B cell (primary cell): Measurements from ENCODE around the gene PTPRT. TPM values are rescaled to one million over a fixed set of nuclear protein-coding genes. Genes with fewer than 3 reads are reported as not detected.

Experiments used
- ATAC-seq: fragments of 200-7000 bp; cut with Tn5 transposase; one replicate; pipeline ENCODE4 v1.10.0; 2021; ENCODE audit warnings: low read depth, mild to moderate bottlenecking, moderate number of reproducible peaks, moderate library complexity
- CTCF ChIA-PET: fragments of 350-600 bp; sonication (Branson Sonifier 250); formaldehyde crosslinking; loops from one replicate; lab custom pipeline; 2021; ENCODE audit warnings: antibody characterized with exemption, inconsistent platforms; lab: Charles Lee
- POLR2A ChIA-PET: fragments of 350-600 bp; sonication (Branson Sonifier 250); formaldehyde crosslinking; loops from one replicate; lab custom pipeline; 2021; ENCODE audit warnings: antibody characterized with exemption; lab: Charles Lee
- DNase-seq: peaks from one replicate; pipeline ENCODE4 v3.0.0; 2013
- H2AFZ ChIP-seq: 2 replicates; pipeline ENCODE4 v1.6.1; 2012; ENCODE audit warnings: mild to moderate bottlenecking, low read depth, low read length; ENCODE audit not compliant: insufficient read depth, poor library complexity, severe bottlenecking
- H3K27ac ChIP-seq, 2 donors: 1 replicate in 1 of 2; 2 replicates in 1 of 2; pipeline ENCODE4 v1.5.1; 2012 to 2013; ENCODE audit warnings: low read length in 2 of 2, mild to moderate bottlenecking in 2 of 2, moderate library complexity in 1 of 2
- H3K27me3 ChIP-seq, 4 experiments: fragments of 200-600 bp in 1 of 4; sonication (generic) in 1 of 4; replicated peaks in 1 of 4; 1 replicate in 2 of 4; 2 replicates in 2 of 4; pipeline versions ENCODE4 v1.6.1 to v1.7.0; 2013 to 2016; ENCODE audit warnings: low read length in 3 of 4, mild to moderate bottlenecking in 2 of 4, mixed read lengths in 1 of 4, moderate library complexity in 1 of 4; ENCODE audit not compliant: insufficient read depth in 4 of 4, control insufficient read depth in 3 of 4; ENCODE audit errors: control extremely low read depth in 1 of 4
- H3K36me3 ChIP-seq, 2 experiments: replicated peaks in 1 of 2; 1 replicate in 1 of 2; 2 replicates in 1 of 2; pipeline versions ENCODE4 v1.6.1 to v1.7.1; 2013; ENCODE audit warnings: low read length in 1 of 2; ENCODE audit not compliant: insufficient read depth in 2 of 2, control insufficient read depth in 1 of 2; ENCODE audit errors: control extremely low read depth in 1 of 2, extremely low read depth in 1 of 2
- H3K4me1 ChIP-seq, 2 donors: fragments of 200-600 bp in 1 of 2; sonication (generic) in 1 of 2; 1 replicate in 1 of 2; 2 replicates in 1 of 2; pipeline versions ENCODE4 v1.5.1 to v1.6.1; 2013 to 2017; ENCODE audit warnings: low read length in 2 of 2; ENCODE audit not compliant: control insufficient read depth in 2 of 2, insufficient read depth in 2 of 2
- H3K4me2 ChIP-seq: replicated peaks from 2 replicates; pipeline ENCODE3; 2012; ENCODE audit warnings: mild to moderate bottlenecking, low read depth, low read length; ENCODE audit not compliant: poor library complexity, severe bottlenecking
- H3K4me3 ChIP-seq, 5 experiments: fragments of 200-600 bp in 1 of 5; sonication (generic) in 1 of 5; 1 replicate in 3 of 5; 2 replicates in 2 of 5; pipeline versions ENCODE4 v1.5.1 to v1.7.0; 2011 to 2016; ENCODE audit warnings: low read length in 4 of 5, mild to moderate bottlenecking in 4 of 5, low read depth in 2 of 5, control low read depth in 1 of 5, moderate library complexity in 1 of 5; ENCODE audit not compliant: insufficient read depth in 1 of 5; ENCODE audit errors: control extremely low read depth in 1 of 5, extremely low read depth in 1 of 5
- H3K79me2 ChIP-seq: fragments of 200-600 bp; sonication (generic); one replicate; pipeline ENCODE4 v1.6.0; 2016; ENCODE audit warnings: low read length; ENCODE audit not compliant: control insufficient read depth, insufficient read depth
- H3K9ac ChIP-seq: fragments of 200-600 bp; sonication (generic); 2 replicates; pipeline ENCODE4 v1.6.1; 2017; ENCODE audit warnings: mild to moderate bottlenecking, low read length, moderate library complexity
- H3K9me3 ChIP-seq, 3 donors: one replicate each; pipeline versions ENCODE4 v1.6.1 to v1.7.1; 2013; ENCODE audit warnings: low read length in 2 of 3; ENCODE audit not compliant: control insufficient read depth in 2 of 3, insufficient read depth in 1 of 3; ENCODE audit errors: control extremely low read depth in 1 of 3
- H4K20me1 ChIP-seq: 2 replicates; pipeline ENCODE4 v1.6.0; 2012; ENCODE audit warnings: mild to moderate bottlenecking, low read length; ENCODE audit not compliant: insufficient read depth, control insufficient read depth, poor library complexity, severe bottlenecking
- H3K27ac Mint-ChIP-seq: one replicate; pipeline ENCODE4 v1.8.0; 2021; ENCODE audit warnings: mixed read lengths
- H3K27me3 Mint-ChIP-seq: one replicate; pipeline ENCODE4 v1.8.0; 2021; ENCODE audit warnings: mixed read lengths
- H3K4me1 Mint-ChIP-seq: one replicate; pipeline ENCODE4 v1.8.0; 2021; ENCODE audit warnings: mixed read lengths
- H3K4me3 Mint-ChIP-seq: one replicate; pipeline ENCODE4 v1.8.0; 2021; ENCODE audit warnings: mixed read lengths
- H3K9me3 Mint-ChIP-seq: one replicate; pipeline ENCODE4 v1.8.0; 2022; ENCODE audit warnings: mixed read lengths; ENCODE audit not compliant: insufficient read depth
- EZH2 ChIP-seq: IDR thresholded peaks from 2 replicates; pipeline ENCODE4 v1.6.1; 2012; ENCODE audit warnings: borderline replicate concordance, low read depth, mild to moderate bottlenecking, moderate library complexity, low read length; ENCODE audit not compliant: insufficient read depth, poor library complexity, severe bottlenecking
- WGBS: methylation state at CpG from one replicate; pipeline ENCODE4 v1.1.5; 2013; ENCODE audit warnings: missing lambda C conversion rate; ENCODE audit not compliant: insufficient coverage; 5-methylcytosine and 5-hydroxymethylcytosine counted together
- intact Hi-C: fragments of 100-400 bp; cut with micrococcal nuclease; formaldehyde crosslinking; loops from one replicate; pipeline ENCODE4 v1.10.0; 2022
- polyA plus RNA-seq: library from polyadenylated mRNA; depleted of rRNA; stranded (reverse); fragments of >200 nt; gene quantifications from 2 replicates; pipeline ENCODE4 v1.2.3, GENCODE V29; 2012
- total RNA-seq, 2 donors: library from RNA; stranded (reverse); fragments of 120-200 nt in 1 of 2; gene quantifications; 1 replicate in 1 of 2; 2 replicates in 1 of 2; pipeline versions ENCODE4 v1.2.3 to v1.2.4, GENCODE V29; 2013 to 2022
- TF ChIP-seq, protein P1 (sequence below): fragments of 200-600 bp; IDR thresholded peaks from one replicate; pipeline ENCODE4 v1.8.0; 2022; ENCODE audit warnings: antibody characterized with exemption, mild to moderate bottlenecking

Gene PTPRT
- total and polyA plus RNA-seq, 2 donors (not counting 1 experiment from before 2014, with no cell fraction given) = not detected

DNA sequence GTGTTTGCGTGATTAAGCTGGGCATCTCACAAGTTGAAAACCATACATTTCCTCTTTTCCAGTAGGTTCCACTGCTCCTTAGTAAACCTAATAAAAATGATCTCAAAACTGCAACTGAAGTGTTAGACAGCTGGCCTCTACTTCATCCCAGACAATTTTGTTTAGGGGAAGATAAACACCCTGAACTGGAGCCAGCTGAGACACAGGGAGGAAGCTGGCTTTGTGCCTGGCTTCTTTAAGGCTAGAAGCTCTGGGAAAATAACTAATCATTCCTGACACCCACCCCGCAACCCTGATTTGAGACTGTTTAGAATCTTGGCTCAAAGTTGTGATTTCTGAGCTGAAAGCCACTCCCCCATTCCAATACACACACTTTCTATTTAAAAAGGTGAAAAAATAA is 11.6 kb downstream of the PTPRT start:
- intact Hi-C loops = no loop called here
- no peak for DNase-seq
- POLR2A ChIA-PET = no interaction called here

DNA sequence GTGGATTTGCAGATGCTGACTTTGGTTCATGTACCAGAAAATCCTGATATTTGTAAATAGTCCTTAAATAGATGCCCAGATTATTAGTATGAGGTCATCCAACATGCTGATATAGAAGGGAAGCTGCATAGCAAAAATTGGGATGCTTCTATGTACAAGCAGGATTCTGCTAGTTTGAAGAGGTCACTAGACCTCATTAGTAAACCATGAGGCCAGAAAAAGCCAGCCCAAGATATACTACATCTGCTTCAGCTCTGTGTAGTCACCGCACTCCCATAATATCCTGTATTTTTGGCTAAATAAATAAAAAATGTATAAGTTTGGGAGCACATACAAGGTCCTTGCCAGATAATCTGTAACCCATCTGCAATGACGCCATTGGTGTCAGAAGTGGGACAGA is 13.0 kb downstream of the PTPRT start:
- Histone ChIP-seq H4K20me1 (no peaks in the 10 kb centered on the region), H3K4me1 (no peaks in the 10 kb centered on the region), H3K27me3 (no peaks in the 10 kb centered on the region), H3K4me3 (no peak overlapping the region), H3K9me3 (no peaks in the 10 kb centered on the region), H3K27ac (no peak overlapping the region), H3K79me2 (no peaks in the 10 kb centered on the region), H3K9ac (no peak overlapping the region), H3K36me3 (no peaks in the 10 kb centered on the region), H2AFZ (no peak overlapping the region), H3K4me2 (no peak overlapping the region)
- Mint-ChIP-seq H3K27ac (no peak overlapping the region), H3K9me3 (no peaks in the 10 kb centered on the region), H3K4me3 (no peak overlapping the region), H3K4me1 (no peaks in the 10 kb centered on the region), H3K27me3 (peaks cover 10% of the 10 kb centered on the region)
- intact Hi-C loops = no loop called here
- CTCF ChIA-PET = no interaction called here
- DNase-seq (no peak), ATAC-seq (no peak)
- WGBS = 100% methylated on average over 1 of the region's 2 CpGs
- TF ChIP-seq EZH2 = no peak
- TF ChIP-seq, protein P1, sequence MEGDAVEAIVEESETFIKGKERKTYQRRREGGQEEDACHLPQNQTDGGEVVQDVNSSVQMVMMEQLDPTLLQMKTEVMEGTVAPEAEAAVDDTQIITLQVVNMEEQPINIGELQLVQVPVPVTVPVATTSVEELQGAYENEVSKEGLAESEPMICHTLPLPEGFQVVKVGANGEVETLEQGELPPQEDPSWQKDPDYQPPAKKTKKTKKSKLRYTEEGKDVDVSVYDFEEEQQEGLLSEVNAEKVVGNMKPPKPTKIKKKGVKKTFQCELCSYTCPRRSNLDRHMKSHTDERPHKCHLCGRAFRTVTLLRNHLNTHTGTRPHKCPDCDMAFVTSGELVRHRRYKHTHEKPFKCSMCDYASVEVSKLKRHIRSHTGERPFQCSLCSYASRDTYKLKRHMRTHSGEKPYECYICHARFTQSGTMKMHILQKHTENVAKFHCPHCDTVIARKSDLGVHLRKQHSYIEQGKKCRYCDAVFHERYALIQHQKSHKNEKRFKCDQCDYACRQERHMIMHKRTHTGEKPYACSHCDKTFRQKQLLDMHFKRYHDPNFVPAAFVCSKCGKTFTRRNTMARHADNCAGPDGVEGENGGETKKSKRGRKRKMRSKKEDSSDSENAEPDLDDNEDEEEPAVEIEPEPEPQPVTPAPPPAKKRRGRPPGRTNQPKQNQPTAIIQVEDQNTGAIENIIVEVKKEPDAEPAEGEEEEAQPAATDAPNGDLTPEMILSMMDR = no peak
- POLR2A ChIA-PET = no interaction called here

More for the DNA sequence above, 11.6 kb downstream of the PTPRT start:
- Histone ChIP-seq H4K20me1 (no peaks in the 10 kb centered on the region), H3K4me1 (no peaks in the 10 kb centered on the region), H3K4me3 (no peak overlapping the region), H3K9ac (no peak overlapping the region), H3K27me3 (no peaks in the 10 kb centered on the region), H3K4me2 (no peak overlapping the region), H3K36me3 (no peaks in the 10 kb centered on the region), H2AFZ (no peak overlapping the region), H3K9me3 (no peaks in the 10 kb centered on the region), H3K79me2 (no peaks in the 10 kb centered on the region), H3K27ac (no peak overlapping the region)
- ATAC-seq = no peak
- Mint-ChIP-seq H3K9me3 (no peaks in the 10 kb centered on the region), H3K4me3 (no peak overlapping the region), H3K4me1 (no peaks in the 10 kb centered on the region), H3K27me3 (peaks cover 6% of the 10 kb centered on the region), H3K27ac (no peak overlapping the region)
- CTCF ChIA-PET = no interaction called here
- WGBS = no CpG with 5 or more reads among the region's 2 CpGs
- TF ChIP-seq, protein P1 = no peak
- no peak for TF ChIP-seq EZH2
